ENCODE measurements around the gene UBE2C.
A peak's percentile ranks its signal among the peaks of the same experiment; 100 is the strongest.
"Not testable (repeated sequence)": the region's sequence is repeated elsewhere in the genome, so short reads cannot be mapped to it uniquely, and the experiment has no call there.

The UBE2C gene

DNA sequence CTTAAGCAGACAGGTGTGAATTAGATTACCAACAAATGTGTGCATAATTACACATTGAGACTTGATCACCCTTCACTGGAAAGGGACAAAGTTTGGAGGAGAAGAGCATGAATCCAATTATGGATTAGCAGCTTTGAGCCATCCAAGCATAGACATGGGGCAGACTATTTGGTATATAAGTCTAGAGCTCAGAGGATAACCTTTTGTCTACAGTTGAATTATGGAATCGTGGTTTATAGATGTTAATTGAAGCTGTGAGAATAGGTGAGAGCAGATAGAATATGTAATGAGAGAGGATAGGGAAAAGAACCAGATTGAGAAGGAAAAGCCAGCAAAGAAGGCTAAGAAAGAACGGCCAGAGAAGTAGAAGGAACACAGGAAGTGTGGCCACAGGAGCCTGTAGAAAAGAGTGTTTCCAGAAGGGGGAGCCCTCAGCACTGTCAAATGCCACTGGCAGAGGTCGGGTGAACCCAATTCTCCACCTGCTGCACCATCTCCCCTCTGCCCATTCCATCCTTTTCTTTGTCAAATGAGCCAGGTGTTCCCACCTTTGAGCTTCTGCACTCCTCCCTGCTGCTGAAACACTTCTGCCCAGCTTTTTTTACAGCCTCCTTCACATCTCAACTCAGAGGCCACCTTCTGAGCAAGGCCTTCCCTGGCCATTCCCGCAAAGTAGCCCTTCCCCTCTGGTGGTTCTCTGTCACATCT, 13.4 kb upstream of the UBE2C start:
- peak; percentile 74 for DNase-seq

DNA sequence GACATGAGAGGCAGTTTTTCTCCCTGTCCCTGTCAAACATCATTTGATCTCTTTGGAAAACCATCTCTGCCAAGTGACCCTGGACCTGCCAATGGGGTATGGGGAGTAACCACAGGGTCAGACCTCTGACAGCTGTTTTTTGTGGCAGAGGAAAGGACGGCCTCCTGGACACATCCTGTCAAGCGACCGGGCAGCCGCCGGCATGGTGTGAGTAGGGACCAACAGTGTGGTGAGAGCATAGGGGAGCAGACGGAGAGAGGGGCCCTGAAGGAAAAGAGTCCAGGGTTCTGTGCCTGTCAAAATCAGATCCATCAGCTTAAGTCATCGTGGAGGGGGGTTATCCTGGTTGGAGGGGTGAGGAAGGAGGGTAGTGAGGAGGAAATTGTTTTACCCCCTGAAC, 10.6 kb upstream of the UBE2C start:
- DNase-seq = no peak

DNA sequence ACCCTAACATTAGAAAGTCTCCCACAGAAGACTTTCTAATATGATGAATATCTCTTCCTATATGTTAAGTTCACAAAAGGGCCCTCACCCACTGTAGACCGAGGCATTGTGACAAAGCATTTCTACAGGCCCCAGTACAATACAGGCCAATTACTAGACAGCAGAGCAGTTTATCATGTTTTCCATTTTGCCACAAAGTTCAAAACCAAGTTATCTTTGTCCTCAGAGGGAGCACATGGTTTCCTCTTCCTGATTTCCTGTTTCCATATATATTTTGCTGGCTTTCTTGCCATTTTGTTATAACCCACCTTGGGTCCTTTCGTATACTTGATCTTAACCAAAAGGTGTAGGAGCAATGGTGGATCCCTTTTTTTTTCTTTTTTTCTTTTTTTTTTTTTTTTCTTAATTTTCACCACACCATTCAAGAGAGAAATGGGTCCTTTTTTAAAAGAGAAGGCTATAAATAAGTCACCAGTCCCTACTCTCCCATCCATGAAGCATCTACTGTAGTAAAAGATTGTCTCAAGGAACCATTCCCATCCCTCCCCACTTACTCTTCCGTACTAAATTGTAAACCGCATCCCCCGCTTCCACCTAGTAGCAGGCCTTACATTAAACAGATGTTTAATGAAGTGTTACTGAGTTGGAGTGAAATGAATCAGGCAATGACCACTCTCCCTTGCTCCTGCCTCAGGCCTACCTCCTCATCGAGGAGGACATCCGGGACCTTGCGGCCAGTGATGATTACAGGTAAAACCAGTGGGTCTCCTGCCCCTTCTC, 2.1 kb upstream of the UBE2C start:
- DNase-seq = no peak

DNA sequence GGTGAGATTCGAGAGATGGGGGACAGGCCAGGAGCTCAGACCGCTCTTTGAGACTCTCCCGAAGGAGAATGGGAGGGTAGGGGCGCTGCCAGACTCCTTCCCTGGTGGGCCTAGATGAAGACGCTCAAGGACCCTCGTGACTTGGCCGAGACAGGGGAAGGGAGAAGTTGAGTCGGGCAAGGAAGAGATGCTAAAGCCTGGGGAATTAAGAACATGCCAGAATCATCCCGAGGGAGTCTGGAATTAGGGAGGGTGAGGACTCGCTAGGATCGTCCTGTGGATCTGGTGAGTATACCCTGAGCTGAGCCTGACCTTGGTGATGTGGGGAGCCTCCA, 529 bp downstream of the UBE2C start:
- no peak for DNase-seq

DNA sequence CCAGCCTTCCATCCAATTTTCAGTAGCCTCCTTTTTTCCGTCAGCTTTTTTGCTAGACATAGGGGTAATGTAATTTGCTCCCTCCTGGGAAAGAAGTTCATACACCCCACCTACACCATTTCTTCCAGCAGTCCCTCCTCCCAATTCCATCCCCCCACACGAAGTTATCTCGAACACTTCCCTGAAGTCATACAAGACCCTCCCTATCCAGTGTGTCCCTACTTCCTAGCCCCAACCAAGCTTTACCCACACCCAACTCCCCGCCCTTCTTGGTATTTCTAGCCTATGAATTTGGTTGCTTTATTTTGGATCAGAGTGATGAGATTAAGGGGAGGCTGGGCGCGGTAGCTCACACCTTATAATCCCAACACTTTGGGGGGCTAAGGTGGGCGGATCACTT, 1.0 kb downstream of the UBE2C start:
- DNase-seq = no peak

DNA sequence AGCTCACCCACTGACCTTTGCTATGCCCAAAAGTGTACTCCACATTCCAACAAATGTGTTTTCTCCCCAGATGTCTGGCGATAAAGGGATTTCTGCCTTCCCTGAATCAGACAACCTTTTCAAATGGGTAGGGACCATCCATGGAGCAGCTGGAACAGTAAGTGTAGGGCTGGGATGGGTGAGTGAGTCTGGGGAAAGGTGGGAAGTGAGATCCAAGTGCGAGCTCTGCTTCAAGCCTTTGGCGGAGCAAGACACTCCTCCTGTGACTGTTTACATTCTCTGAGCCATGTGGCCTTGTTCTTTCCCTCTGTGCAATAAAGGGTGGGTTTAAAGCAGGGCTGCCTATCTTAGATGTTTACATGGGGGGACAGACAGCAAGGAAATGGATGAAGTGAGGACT, 1.9 kb downstream of the UBE2C start:
- no peak for DNase-seq

DNA sequence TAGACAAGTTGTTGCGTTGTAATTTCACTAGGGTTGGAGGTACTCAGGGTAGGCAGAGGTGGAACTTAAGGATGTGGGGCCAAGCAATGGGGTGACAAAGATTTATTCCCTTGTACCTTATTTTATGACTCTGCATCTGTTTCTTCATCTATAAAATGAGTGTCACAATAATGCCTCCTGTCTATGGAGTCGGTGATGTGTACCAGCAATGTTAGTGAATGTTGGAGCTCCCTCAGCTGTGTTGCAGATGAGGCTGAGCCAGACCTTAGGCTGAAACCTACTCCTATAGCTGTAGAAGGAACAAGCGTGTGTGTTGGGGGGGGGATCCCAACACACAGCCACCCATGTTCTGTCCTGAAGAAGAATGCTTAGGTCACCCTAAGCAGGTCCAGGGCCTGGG, 4.5 kb downstream of the UBE2C start:
- no peak for DNase-seq

DNA sequence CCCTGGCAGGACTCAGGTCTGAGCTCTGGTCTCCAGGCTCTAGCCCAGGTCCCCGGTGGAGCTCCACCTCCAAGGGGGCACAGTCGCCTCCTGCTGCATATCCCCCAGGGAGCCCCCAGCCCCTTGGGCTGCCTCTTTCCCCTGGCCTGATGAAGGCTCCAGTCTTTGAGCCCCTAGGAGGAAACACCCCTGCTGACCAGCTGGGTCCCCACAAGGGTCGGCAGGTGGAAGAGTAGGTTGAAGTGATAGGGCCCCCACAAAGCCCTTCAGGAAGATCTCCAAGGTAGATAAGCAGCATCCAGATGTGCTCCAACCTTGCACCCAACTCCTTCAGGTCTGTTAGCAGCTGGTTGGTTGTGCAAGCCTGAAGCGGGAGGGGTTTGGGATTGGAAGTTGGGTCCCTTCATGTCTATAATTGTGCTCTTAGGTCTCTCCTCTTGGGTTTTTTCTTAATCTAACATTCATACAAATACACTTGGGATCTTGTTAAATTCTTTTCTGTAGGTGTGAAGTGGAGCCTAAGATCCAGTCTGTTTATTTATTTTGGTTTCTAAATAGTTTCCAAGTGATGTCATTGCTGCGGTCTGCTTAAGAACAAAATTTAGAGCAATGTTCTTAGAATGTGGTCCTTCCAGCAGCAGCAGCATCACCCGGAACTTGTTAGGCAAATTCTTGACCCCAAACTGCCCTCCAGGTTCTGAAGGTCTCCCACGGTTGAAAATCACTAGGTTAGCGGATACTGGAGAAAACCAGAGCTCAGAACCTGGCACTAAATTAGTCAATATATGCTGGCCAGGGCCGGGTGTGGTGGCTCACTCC, 5.1 kb downstream of the UBE2C start:
- no peak for DNase-seq

DNA sequence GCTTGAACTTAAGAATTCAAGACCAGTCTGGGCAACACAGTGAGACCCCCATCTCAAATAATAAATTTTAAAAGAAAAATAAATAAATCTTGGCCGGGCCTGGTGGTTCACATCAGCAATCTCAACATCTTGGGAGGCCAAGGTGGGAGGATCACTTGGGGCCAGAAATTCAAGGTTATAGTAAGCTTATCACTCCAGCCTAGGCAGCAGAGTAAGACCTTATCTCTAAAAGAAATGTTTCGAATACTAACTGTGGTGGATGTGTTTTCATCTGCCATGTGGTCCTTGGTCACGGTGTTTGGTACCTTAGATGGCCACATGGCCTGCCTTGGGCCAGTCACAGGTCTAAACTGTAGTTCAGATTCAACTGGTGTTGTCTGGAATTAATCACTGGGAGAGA, 5.8 kb downstream of the UBE2C start:
- no peak for DNase-seq

DNA sequence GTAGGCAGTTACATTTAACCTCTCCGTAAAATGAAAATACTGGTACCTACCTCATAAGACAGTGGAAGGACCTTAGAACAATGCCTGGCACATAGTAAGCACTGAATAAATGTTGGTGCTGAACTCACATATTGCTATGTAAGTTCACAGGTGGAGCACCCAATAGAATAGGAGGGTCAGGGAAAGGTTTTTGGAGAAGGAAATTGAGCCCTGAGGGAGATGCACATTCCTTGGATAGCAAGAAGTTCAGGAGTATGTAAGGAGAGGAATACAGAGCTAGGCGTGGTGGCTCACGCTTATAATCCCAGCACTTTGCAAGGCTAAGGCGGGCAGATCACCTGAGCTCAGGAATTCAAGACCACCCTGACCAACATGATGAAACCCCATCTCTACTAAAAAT, 7.0 kb downstream of the UBE2C start:
- no peak for DNase-seq

DNA sequence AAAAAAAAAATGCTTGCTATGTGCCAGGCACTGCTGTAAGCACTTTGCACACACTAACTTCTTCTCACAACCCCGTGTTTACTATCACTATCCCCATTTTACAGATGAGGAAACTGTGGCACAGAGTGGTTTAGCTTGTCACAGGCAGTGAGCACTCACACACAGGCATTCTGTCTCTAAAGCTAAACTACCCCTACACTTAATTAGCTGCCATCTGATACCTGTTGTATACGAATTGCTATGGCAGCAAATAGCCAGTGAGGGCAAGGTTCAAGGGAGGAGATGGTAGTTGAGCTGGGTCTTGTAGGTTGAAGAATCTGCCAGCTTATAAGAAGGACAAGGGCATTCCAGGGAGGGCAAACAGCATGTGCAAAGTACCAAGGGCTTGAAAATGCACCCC, 9.5 kb downstream of the UBE2C start:
- no peak for DNase-seq

DNA sequence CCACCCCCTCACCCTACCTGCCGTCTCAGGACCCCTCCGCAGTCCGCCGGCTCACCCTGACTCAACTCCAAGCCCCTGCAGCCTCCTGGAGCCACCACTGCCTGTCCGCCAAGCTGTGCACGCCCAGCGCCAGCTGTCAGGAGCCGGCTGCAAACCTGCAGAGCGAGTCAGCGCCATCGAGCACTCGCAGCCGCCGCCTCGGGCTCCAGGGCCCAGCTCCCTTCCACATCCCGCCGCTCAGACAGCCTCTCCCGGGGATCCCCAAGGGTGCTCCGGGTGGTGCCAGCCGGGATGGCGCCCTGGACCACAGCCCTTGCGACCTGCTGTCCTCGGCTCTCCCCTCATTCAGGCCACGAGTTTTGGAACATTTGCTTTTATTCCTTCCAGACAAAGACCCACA, 10.4 kb downstream of the UBE2C start:
- DNase-seq = no peak

DNA sequence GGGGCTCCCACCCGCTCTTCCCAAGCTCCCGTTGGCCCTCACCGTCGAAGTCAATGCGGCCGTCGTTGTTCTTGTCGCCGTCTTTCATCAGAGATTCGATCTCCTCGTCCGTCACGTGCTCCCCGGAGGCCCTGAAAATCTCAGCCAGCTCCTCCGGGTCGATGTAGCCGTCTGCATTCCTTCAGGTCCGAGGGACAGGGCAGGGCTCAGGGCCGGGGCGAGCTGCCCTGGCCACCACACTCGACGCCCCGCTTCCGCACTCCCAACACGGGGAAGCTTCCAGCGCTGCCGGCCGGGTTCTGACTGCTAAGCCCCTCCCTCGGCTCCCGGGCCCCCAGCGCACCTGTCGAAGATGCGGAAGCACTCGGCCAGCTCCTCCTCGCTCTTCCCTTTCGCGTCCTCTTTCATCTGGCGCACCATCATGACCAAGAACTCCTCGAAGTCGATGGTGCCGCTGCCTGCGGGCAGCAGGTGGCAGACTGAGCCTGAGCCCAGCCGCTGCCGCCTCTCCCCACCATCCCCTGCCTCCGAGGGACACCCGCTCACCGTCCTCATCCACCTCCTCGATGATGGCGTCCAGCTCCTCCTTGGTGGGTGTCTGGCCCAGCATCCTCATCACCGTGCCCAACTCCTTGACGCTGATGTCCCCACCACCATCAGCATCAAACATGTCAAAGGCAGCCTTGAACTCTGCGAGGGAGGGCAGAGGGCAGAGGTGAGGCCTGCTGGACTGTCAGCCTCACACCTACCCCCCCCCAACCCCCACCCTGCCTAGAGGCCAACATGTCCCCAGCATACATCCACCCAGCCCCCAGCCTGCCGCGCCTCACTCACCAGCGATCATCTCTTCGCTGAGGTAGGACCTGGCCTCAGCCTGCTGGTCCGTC, 11.7 kb downstream of the UBE2C start:
- DNase-seq = peak; percentile 69

DNA sequence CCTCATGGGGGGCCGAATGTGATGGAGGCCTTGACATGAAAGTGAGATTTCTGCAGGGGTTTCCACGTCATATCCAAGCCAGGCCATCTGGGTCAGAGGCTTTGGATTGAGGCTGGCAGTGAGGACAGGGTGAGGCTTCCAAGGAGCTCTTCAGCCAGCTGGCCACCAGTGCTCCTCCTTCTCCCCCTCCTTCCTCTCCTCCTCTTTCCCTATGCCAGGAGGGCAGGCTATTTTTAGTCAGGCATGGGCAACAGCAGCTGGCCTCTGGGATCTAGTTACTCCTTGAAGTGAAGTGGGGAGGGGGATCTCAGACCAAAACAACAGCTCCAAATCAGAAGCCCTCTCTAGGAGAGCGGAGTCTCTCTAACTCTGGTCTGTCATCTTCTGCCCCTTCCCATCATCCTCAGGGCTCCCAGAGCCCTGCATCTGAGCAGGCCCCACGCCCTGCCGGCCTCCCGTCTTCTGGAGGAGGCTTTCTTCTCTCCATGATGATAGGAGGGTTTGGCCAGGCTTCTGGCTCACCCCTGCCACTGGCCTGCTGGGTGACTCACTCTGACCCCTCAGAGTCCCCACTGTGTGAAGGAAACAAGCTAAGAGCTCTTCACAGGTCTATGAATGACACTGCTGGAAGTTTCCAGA, 14.1 kb downstream of the UBE2C start:
- no peak for DNase-seq

DNA sequence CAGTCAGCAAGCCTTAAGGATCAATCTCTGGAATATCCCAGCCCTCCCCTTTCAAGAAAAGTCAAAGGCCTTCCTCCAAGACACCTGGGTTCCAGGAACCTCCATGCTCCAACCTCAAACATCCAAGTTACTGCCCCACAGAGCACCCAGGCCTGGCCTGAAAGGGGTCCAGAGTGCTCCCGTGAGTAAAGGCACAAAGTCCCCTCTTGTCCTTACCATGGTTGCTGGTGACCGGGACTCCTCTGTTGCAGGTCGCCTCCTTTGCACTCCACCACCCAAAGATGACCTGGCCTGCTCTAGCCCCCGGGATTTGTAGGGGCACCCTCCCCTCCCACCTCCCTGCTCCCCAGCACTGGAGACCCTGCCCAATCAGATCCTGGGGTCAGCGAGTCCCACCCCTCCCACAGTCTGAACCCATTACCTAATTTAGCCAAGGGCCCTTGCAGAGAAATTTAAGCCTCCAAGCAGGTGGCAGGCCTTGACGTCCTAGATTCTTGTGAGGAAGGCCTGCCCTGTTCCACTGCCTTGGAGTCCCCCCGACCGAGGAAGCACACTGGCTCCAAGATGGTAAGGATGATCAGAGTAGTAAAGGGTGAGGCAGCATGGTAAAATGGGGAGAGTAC, 14.7 kb downstream of the UBE2C start, which contains the start of gene TNNC2:
Gene TNNC2 (minus strand): TSS at position 283 of the 623 bp plus-strand sequence. CDS start 64 bp downstream, at position 219.
- no peak for DNase-seq

DNA sequence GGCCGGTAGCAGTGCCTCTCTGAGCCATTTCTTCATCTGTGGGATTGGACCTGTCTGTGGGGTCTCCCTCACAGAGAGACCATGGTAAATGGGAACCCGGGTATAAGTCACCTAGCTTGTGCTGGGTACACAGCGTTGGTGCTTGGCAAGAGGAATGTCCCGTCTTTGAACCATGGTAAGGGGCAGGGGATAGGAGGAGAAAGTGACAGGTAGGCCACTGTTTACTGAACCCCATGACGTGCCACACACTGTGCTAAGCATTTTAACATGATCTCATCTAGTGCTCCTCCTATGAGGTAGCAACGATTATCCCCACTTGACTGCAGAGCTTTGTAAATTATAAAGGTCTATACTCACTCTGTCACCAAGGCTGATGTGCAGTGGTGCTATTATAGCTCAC, 15.3 kb downstream of the UBE2C start:
- DNase-seq = no peak

DNA sequence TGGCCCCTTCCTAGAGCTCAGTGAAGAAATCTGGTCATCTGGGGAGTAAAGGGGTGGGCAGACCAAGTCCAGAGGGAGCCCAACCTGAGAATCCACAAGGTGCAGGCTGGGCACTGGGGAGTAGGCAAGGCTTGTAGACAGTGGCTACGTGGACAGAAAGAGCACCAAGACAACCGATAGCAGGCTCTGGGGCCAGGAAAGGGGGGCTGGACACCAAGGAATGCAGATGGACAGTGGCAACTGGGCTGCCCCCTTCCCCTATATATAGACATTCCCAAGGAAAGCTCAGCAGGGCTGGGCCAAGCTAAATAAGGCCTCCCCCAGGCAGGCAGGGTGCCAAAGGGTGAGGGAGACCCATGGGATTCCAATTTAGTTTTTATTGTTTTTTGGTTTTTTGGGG, 16.1 kb downstream of the UBE2C start:
- no peak for DNase-seq

DNA sequence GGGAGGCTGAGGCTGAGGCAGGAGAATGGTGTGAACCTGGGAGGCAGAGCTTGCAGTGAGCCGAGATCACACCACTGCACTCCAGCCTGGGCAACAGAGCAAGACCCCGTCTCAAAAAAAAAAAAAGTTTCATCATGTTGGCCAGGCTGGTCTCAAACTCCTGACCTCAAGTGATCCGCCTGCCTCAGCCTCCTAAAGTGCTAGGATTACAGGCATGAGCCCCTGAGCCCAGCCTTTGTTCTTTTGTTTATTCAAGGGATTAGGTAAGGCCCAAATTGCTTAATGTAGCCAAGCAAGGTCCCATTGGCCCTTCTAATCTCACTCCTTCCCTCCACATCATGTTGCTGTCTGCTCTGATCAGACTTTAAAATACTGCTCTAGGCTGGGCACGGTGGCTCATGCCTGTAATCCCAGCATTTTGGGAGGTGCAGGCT, 17.2 kb downstream of the UBE2C start:
- DNase-seq = not testable (repeated sequence)

DNA sequence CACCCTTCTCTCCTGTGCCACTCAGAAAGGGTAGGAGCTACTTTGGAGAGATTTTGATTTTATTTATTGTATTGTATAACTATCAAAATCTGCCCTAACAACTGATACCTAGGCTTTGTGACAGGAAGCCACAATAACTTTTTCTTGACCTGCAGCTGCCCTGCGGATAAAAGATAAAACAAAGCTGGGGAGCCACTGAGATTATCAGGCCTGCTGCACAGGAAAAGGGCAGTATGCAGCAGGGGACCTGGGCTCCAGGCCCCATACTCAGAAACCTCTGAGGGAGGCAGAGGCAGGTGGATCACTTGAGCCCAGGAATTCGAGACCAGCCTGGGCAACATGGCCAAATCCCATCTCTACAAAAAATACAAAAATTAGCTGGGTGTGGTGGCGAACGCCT, 20.2 kb downstream of the UBE2C start:
- no peak for DNase-seq

DNA sequence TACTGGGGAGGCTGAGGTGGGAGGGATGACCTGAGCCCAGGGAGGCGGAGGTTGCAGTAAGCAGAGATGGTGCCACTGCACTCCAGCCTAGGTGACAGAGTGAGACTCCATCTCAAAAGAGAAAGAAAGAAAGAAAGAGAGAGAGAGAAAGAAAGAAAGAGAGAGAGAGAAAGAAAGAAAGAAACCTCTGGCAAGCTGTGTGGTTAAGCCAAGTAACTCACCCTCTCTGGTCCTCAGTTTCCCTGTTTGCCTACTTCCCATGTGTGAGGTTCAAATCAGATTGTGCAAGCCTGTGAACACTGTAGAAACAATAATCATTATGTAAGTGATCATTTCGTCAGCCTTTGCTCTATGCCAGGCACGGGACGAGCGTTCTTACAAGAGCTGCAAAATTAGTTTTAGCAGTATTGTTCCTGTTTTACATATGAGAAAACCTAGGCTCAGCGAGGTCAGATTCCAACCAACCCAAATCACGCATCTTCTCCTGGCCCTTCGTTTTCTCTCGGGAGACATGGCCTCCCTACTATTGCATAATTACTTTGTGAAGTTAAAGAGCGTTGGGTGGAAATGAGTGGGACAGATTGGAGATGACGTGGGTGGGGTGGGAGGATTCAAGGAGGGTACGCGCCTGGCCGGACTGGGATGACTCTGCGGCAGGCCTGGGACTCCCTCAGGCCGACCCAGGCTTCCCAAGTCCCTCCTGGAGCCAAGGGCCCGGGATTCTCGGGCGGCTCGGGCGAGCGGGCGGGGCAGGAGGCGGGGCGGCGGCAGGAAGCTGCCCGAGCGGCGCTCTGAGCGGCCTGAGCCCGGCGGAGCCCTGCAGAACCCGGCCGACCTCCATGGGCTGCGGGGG, 20.8 kb downstream of the UBE2C start, which contains the start of gene SNX21:
Gene SNX21 (plus strand): TSS at position 770 of the 853 bp plus-strand sequence. CDS start 121 bp downstream, outside the sequence.
- DNase-seq = peak; percentile 53

Measured in CD4-positive, alpha-beta T cell treated with Interleukin-6 for 4 hours (primary cell).